Upper lobe of right lung (tissue), 1 donor: ENCODE measurements around the gene MRPS34. TPM values are rescaled to one million over a fixed set of nuclear protein-coding genes. Genes with fewer than 3 reads are reported as not detected.

Source experiments
- ATAC-seq: fragments of 200-7000 bp; cut with Tn5 transposase; one replicate; pipeline ENCODE4 v1.9.1; 2020; ENCODE audit warnings: mild to moderate bottlenecking, moderate library complexity
- DNase-seq: peaks from one replicate; pipeline ENCODE4 v3.0.0-alpha.2; 2020
- H3K27ac ChIP-seq: fragments of 200-600 bp; one replicate; pipeline ENCODE4 v1.8.0; 2022
- H3K27me3 ChIP-seq: fragments of 200-600 bp; one replicate; pipeline ENCODE4 v1.8.0; 2022; ENCODE audit warnings: mild to moderate bottlenecking
- H3K36me3 ChIP-seq: fragments of 200-600 bp; one replicate; pipeline ENCODE4 v1.8.0; 2022
- H3K4me1 ChIP-seq: fragments of 200-600 bp; one replicate; pipeline ENCODE4 v1.8.0; 2022
- H3K4me3 ChIP-seq: fragments of 200-600 bp; one replicate; pipeline ENCODE4 v1.8.0; 2022; ENCODE audit warnings: mild to moderate bottlenecking
- H3K9me3 ChIP-seq: fragments of 200-600 bp; one replicate; pipeline ENCODE4 v1.8.0; 2022
- CTCF ChIP-seq: fragments of 200-600 bp; IDR thresholded peaks from one replicate; pipeline ENCODE4 v1.8.0; 2022; ENCODE audit warnings: antibody characterized with exemption
- intact Hi-C: fragments of 100-400 bp; cut with DNase I; formaldehyde crosslinking; loops from one replicate; pipeline ENCODE4 v1.11.0; 2022
- total RNA-seq: library from RNA; stranded (reverse); fragmentation: NEBNext Ultra II Directional; extraction: Animal tissue kit (Norgen Biotek cat#: 25700); gene quantifications from one replicate; pipeline ENCODE4 v1.2.1, GENCODE V29; 2021
- donor health status: DM: no; HTN: yes; CAD: no; lungs with severe emphysema.

MRPS34 gene
- total RNA-seq, 1 donor from 2014 or later, result 62.7 TPM

GRCh38 chr16:1790261-1790610, 17.3 kb upstream of the MRPS34 start:
- TF ChIP-seq CTCF, result no peak
- intact Hi-C loops, result no loop called here
- no peak for ATAC-seq
- DNase-seq, result no peak
- Histone ChIP-seq H3K27ac (no peak overlapping the region), H3K9me3 (no peaks in the 10 kb centered on the region), H3K36me3 (peaks cover 29% of the 10 kb centered on the region), H3K4me3 (no peak overlapping the region), H3K4me1 (no peaks in the 10 kb centered on the region), H3K27me3 (no peaks in the 10 kb centered on the region)

GRCh38 chr16:1789643-1790045, 16.7 kb upstream of the MRPS34 start:
- peak; percentile 62 for DNase-seq

GRCh38 chr16:1788708-1789100, 15.8 kb upstream of the MRPS34 start:
- DNase-seq, result peak; percentile 57
- peaks cover 29% of the 10 kb centered on the region for H3K36me3 ChIP-seq
- intact Hi-C loops, result no loop called here
- H3K9me3 ChIP-seq, result no peaks in the 10 kb centered on the region
- TF ChIP-seq CTCF, result no peak
- H3K4me1 ChIP-seq, result peaks cover 8% of the 10 kb centered on the region
- no peak for ATAC-seq
- H3K27ac ChIP-seq, result no peak overlapping the region
- no peak overlapping the region for H3K4me3 ChIP-seq
- H3K27me3 ChIP-seq, result no peaks in the 10 kb centered on the region

More at GRCh38 chr16:1789643-1790045, 16.7 kb upstream of the MRPS34 start:
- no peak for ATAC-seq
- no peaks in the 10 kb centered on the region for H3K4me1 ChIP-seq
- H3K4me3 ChIP-seq, result no peak overlapping the region
- intact Hi-C loops, result no loop called here
- TF ChIP-seq CTCF, result no peak
- H3K27ac ChIP-seq, result no peak overlapping the region
- no peaks in the 10 kb centered on the region for H3K27me3 ChIP-seq
- peaks cover 29% of the 10 kb centered on the region for H3K36me3 ChIP-seq
- H3K9me3 ChIP-seq, result no peaks in the 10 kb centered on the region

GRCh38 chr16:1788095-1788707, 15.3 kb upstream of the MRPS34 start:
- intact Hi-C loops, result no loop called here
- DNase-seq (peak; percentile 66), ATAC-seq (no peak)
- Histone ChIP-seq H3K27me3 (no peaks in the 10 kb centered on the region), H3K4me3 (no peak overlapping the region), H3K4me1 (peaks cover 8% of the 10 kb centered on the region), H3K36me3 (peaks cover 29% of the 10 kb centered on the region), H3K9me3 (no peaks in the 10 kb centered on the region), H3K27ac (no peak overlapping the region)
- TF ChIP-seq CTCF, result no peak

- no peak for TF ChIP-seq CTCF
- no peaks in the 10 kb centered on the region for H3K27me3 ChIP-seq
- H3K4me1 ChIP-seq, result peaks cover 8% of the 10 kb centered on the region
- peak; percentile 62 for DNase-seq
- peaks cover 29% of the 10 kb centered on the region for H3K36me3 ChIP-seq
- no peaks in the 10 kb centered on the region for H3K9me3 ChIP-seq
- H3K4me3 ChIP-seq, result no peak overlapping the region
- no peak for ATAC-seq
- intact Hi-C loops, result no loop called here
- H3K27ac ChIP-seq, result no peak overlapping the region
These were observed 14.6 kb upstream of the MRPS34 start for GRCh38 chr16:1787322-1788094.
